ENCODE data around the gene CDHR5. TPM values are rescaled to one million over a fixed set of nuclear protein-coding genes. Genes with fewer than 3 reads are reported as not detected.

The CDHR5 gene
- total RNA-seq, 3 donors from 2014 or later = 6.2 TPM; not detected in 2

- Histone ChIP-seq H3K4me3 (no peak overlapping the region), H3K27me3 (peaks cover 0 to 5% of the 10 kb centered on the region in 2 donors), H3K36me3 (no peaks in the 10 kb centered on the region), H3K9me3 (no peaks in the 10 kb centered on the region), H3K4me1 (no peaks in the 10 kb centered on the region), H3K27ac (no peak overlapping the region)
- no peak for TF ChIP-seq POLR2A (IDR thresholded peaks at IDR 0.05)
- TF ChIP-seq POLR2AphosphoS5 (IDR thresholded peaks at IDR 0.05) = no peak
- TF ChIP-seq CTCF (IDR thresholded peaks at IDR 0.05) = no peak
- no peak for DNase-seq (ENCODE audit: low spot score in 2 of 2)
- intact Hi-C loops (cut with DNase I; ENCODE audit: low total_unique reads) = no loop called here
Observed at GRCh38 chr11:621838-622237, 2.9 kb downstream of the CDHR5 start.

DNA sequence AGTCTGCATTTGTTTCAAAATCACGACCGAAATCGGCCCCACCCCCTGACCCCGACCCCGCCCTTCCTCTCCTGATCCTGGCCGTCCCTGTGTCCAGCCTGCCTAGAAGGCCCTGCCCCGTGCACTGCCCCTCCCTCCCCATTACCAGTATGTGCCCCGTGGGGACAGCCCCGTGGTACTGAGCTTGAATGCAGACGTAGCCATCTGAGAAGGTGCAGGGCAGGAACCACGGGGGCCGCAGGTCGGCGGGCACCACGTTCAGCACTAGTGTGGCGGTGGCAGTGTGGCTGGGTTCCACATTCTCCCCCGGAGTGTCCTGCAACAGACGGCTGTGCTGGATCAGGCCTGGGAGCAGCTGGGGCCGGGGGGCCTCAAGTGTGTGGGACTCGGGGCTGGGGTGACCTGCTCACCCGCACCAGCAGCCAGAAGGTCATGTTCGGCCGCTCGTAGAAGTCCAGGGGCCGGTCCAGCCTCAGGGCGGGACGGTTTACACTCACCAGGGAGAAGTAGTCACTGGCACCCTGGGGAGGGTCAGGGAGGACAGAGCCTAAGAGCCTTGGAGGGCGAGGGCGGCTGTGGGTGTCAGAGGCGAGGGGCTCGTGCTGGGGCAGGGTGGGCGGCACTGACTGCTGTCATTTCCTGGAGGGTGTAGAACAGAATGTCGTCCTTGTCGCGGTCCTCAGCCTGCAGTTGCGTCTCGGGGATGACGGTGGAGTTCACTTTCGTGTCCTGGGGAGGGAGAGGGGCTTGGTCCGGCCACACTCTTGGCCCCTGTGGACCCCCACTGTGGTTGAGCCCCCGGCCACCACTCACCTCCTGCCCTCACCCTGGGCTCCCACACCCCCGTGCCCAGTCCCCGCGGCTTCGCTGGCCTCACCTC, 3.6 kb downstream of the CDHR5 start:
- DNase-seq (ENCODE audit: low spot score in 2 of 2) = no peak
- H3K36me3 ChIP-seq = no peaks in the 10 kb centered on the region
- H3K27ac ChIP-seq = no peak overlapping the region
- H3K4me3 ChIP-seq = no peak overlapping the region
- no peaks in the 10 kb centered on the region for H3K4me1 ChIP-seq
- no peaks in the 10 kb centered on the region for H3K9me3 ChIP-seq
- TF ChIP-seq POLR2A (IDR thresholded peaks at IDR 0.05) (no peak), CTCF (IDR thresholded peaks at IDR 0.05) (no peak), POLR2AphosphoS5 (IDR thresholded peaks at IDR 0.05) (no peak)
- peaks cover 0 to 2% of the 10 kb centered on the region in 2 donors for H3K27me3 ChIP-seq
- intact Hi-C loops (cut with DNase I; ENCODE audit: low total_unique reads) = no loop called here

DNA sequence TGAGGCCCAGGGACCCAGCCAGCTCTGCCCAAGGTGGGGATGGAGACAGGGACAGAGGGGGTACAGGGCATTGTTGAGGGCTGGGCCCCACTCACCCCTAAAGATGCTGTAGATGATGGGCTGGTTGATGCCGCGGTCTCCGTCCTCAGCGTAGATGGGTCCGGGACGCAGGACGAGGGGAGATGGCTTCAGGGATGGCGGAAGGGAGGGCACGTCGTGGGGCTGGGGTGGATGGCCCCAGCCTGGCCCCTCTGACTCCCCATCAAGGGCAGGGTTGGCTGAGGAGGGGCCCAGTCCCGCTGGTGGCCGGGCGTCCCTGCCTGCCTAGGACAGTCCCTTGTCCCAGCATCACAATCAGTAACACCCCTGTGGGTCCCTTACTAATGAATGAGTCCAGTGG, 4.6 kb downstream of the CDHR5 start:
- no peaks in the 10 kb centered on the region for H3K27me3 ChIP-seq
- H3K4me1 ChIP-seq = peaks cover 0 to under 1% of the 10 kb centered on the region in 2 donors
- H3K9me3 ChIP-seq = no peaks in the 10 kb centered on the region
- H3K4me3 ChIP-seq = no peak overlapping the region
- H3K36me3 ChIP-seq = no peaks in the 10 kb centered on the region
- TF ChIP-seq CTCF (IDR thresholded peaks at IDR 0.05) = no peak
- no peak for TF ChIP-seq POLR2AphosphoS5 (IDR thresholded peaks at IDR 0.05)
- TF ChIP-seq POLR2A (IDR thresholded peaks at IDR 0.05) = no peak
- DNase-seq (ENCODE audit: low spot score in 2 of 2) = no peak
- intact Hi-C loops (cut with DNase I; ENCODE audit: low total_unique reads) = no loop called here
- H3K27ac ChIP-seq = no peak overlapping the region

GRCh38 chr11:619628-620050, 5.1 kb downstream of the CDHR5 start:
- Histone ChIP-seq H3K36me3 (no peaks in the 10 kb centered on the region), H3K4me3 (no peak overlapping the region), H3K27me3 (no peaks in the 10 kb centered on the region), H3K27ac (no peak overlapping the region), H3K9me3 (no peaks in the 10 kb centered on the region), H3K4me1 (peaks cover 1 to 6% of the 10 kb centered on the region in 2 donors)
- TF ChIP-seq CTCF (IDR thresholded peaks at IDR 0.05) (no peak), POLR2AphosphoS5 (IDR thresholded peaks at IDR 0.05) (no peak), POLR2A (IDR thresholded peaks at IDR 0.05) (no peak)
- intact Hi-C loops (cut with DNase I; ENCODE audit: low total_unique reads) = no loop called here
- DNase-seq (ENCODE audit: low spot score in 2 of 2) = no peak

DNA sequence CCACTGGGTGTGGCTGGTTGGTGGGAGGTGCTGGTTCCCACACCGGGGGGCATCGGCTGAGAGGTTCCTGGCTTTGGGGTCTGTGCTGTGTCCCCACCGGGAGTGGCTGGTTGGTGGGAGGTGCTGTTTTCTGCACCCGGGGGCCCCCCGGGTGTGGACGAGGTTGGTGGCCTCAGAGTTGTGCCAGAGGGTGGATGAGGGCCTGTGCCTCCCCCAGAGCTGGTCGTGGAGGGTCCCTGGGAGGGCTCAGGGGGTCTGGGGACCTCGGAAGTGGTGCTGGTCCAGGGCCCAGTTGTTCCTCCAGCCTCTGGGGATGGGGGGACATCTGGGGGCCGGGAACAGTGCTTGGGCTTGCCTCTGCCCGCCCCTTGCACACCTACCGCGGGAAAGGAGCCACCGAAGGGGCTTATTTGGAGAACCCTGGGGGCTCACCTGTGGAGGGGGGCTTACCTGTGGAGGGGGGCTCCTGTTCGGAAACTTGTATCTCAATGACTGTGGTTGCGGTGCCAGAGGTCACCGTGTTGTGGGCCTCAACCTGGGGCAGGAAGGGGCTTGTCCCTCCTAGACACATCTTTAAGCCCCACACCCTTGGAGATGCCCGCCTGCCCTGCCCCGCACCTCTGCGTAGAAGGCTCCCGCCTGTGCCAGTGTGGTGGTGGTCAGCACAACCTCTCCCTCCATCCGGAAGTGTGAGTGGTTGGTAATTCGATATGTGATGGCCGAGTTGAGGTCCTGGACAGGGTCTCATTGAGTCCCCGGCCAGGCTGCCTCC, 5.7 kb downstream of the CDHR5 start:
- Histone ChIP-seq H3K27ac (no peak overlapping the region), H3K36me3 (no peaks in the 10 kb centered on the region), H3K4me1 (peaks cover 7 to 10% of the 10 kb centered on the region in 2 donors), H3K9me3 (no peaks in the 10 kb centered on the region), H3K27me3 (no peaks in the 10 kb centered on the region), H3K4me3 (no peak overlapping the region)
- TF ChIP-seq POLR2A (IDR thresholded peaks at IDR 0.05) = no peak
- TF ChIP-seq CTCF (IDR thresholded peaks at IDR 0.05) = no peak
- TF ChIP-seq POLR2AphosphoS5 (IDR thresholded peaks at IDR 0.05) = no peak
- intact Hi-C loops (cut with DNase I; ENCODE audit: low total_unique reads) = no loop called here
- DNase-seq (ENCODE audit: low spot score in 2 of 2) = no peak

Data from breast epithelium (tissue), 4 donors.